ENCODE data around the gene KIF21A. TPM values are rescaled to one million over a fixed set of nuclear protein-coding genes. Genes with fewer than 3 reads are reported as not detected.

The KIF21A gene
- total and polyA plus RNA-seq, 12 donors: 5.8 to 29.7 (median 11.0) TPM

GRCh38 chr12:39441189-39441962 is 1.5 kb downstream of the KIF21A start:
- TF ChIP-seq POLR2A (IDR thresholded peaks at IDR 0.05): no peak
- TF ChIP-seq CTCF (IDR thresholded peaks at IDR 0.05): no peak
- Histone ChIP-seq H3K27me3 (no peaks in the 10 kb centered on the region), H3K9me3 (replicated peaks in 1 of 3) (no peaks in the 10 kb centered on the region), H3K4me1 (replicated peaks in 1 of 2) (peaks cover 4 to 7% of the 10 kb centered on the region in 2 donors), H3K36me3 (replicated peaks in 1 of 2) (no peaks in the 10 kb centered on the region), H3K4me3 (peak overlapping the region in 1 of 4 donors; percentile 87), H3K27ac (peak overlapping the region in 1 of 5 donors; percentile 94)
- intact Hi-C loops (cut with DNase I): no loop called here
- DNase-seq: no peak
- 68 to 82% (median 75%) methylated on average over 5 of the region's 5 CpGs for WGBS, 4 donors

GRCh38 chr12:39440781-39441180 is 2.1 kb downstream of the KIF21A start:
- H3K9me3 ChIP-seq (replicated peaks in 1 of 3): no peaks in the 10 kb centered on the region
- H3K27ac ChIP-seq: no peak overlapping the region
- no peaks in the 10 kb centered on the region for H3K36me3 ChIP-seq (replicated peaks in 1 of 2)
- TF ChIP-seq POLR2A (IDR thresholded peaks at IDR 0.05) (no peak), CTCF (IDR thresholded peaks at IDR 0.05) (no peak)
- intact Hi-C loops (cut with DNase I): no loop called here
- no peak overlapping the region for H3K4me3 ChIP-seq
- no peaks in the 10 kb centered on the region for H3K27me3 ChIP-seq
- 84 to 97% (median 92%) methylated on average over 2 of the region's 2 CpGs for WGBS, 4 donors
- peaks cover 4 to 7% of the 10 kb centered on the region in 2 donors for H3K4me1 ChIP-seq (replicated peaks in 1 of 2)
- no peak for DNase-seq

- H3K36me3 ChIP-seq (replicated peaks in 1 of 2): no peaks in the 10 kb centered on the region
- TF ChIP-seq POLR2A (IDR thresholded peaks at IDR 0.05) (no peak), CTCF (IDR thresholded peaks at IDR 0.05) (no peak)
- H3K4me3 ChIP-seq: no peak overlapping the region
- intact Hi-C loops (cut with DNase I): no loop called here
- H3K9me3 ChIP-seq (replicated peaks in 1 of 3): no peaks in the 10 kb centered on the region
- H3K27ac ChIP-seq: no peak overlapping the region
- H3K4me1 ChIP-seq (replicated peaks in 1 of 2): peaks cover 4 to 7% of the 10 kb centered on the region in 2 donors
- WGBS, 4 donors: 100% methylated on average over 1 of the region's 1 CpG
- DNase-seq: no peak
- no peaks in the 10 kb centered on the region for H3K27me3 ChIP-seq
Measured at GRCh38 chr12:39440101-39440500, 2.8 kb downstream of the KIF21A start.

GRCh38 chr12:39435531-39435930 is 7.4 kb downstream of the KIF21A start:
- whole genome bisulfite sequencing, 4 donors: 80 to 83% (median 83%) methylated on average over 3 of the region's 3 CpGs
- Histone ChIP-seq H3K36me3 (replicated peaks in 1 of 2) (no peaks in the 10 kb centered on the region), H3K4me1 (replicated peaks in 1 of 2) (peaks cover 0 to 6% of the 10 kb centered on the region in 2 donors), H3K4me3 (no peak overlapping the region), H3K27ac (no peak overlapping the region), H3K27me3 (no peaks in the 10 kb centered on the region), H3K9me3 (replicated peaks in 1 of 3) (no peaks in the 10 kb centered on the region)
- DNase-seq: no peak
- intact Hi-C loops (cut with DNase I): no loop called here
- TF ChIP-seq POLR2A (IDR thresholded peaks at IDR 0.05) (no peak), CTCF (IDR thresholded peaks at IDR 0.05) (no peak)
